ENCODE measurements around the gene CRTAC1.
"Not testable (repeated sequence)": the region's sequence is repeated elsewhere in the genome, so short reads cannot be mapped to it uniquely, and the experiment has no call there.

CRTAC1 gene

GRCh38 chr10:97870990-97871389 is 159.4 kb downstream of the CRTAC1 start:
- no peak for DNase-seq (ENCODE audit: low read depth in 2 of 2)

- peak; percentile 70 for DNase-seq (ENCODE audit: low read depth in 2 of 2)
Measured at GRCh38 chr10:97869091-97870042, 161.1 kb downstream of the CRTAC1 start.

DNA sequence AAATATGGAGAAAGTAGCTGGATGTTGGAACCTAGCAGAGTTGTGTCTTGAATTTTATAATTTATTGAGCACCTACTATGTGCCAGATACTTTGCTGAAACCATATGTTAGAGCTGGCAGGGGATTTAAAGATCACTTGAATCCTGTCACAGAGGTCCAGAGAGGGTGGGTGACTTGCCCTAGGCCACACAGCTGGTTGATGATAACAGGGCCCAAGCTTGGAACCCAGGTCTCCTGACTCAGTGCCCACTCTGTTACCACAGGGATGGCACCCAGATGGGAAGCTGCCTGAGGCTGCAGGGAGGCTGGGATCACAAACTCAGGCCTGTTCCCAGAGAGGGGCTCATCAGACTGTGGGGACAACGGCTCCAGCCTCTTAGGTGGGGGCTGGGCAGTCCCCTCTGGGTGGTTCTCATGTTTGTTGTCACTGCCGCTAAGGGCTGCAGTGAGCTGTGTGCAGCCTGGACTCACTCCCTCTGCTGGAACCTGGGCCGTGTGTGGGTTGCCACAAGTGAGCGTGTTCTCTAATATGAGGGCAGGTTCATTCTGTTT is 162.2 kb downstream of the CRTAC1 start:
- no peak for DNase-seq (ENCODE audit: low read depth in 2 of 2)

DNA sequence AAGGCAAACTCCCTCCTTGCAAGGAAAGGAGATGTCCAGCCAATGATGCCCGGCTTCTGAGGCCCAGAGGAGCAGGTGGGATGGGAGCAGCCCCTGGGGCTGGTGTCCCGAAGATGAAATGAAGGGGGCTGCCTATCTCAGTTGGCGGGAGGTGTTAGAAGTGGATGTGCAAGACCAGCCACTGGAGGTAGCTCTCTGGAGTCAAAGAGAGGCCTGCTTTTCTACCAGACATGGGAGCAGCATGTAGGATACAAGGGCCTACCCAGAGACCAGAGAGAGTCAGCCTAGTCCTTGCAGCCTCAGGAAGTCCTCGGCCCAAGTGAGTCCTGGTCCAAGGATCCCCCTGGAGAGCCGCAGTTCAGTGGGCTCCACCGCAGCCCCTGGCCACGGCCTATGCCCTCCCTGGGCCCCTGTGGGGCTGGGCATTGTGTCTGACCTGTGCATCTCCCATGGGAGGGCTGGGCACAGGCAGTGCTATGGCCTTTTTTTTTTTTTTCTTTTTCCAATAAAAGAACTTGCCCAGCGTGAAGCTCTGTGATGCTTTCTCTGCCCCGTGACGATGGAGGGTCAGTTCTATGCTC is 163.1 kb downstream of the CRTAC1 start:
- DNase-seq (ENCODE audit: low read depth in 2 of 2), result no peak

GRCh38 chr10:97866524-97867219 is 163.7 kb downstream of the CRTAC1 start:
- no peak for DNase-seq (ENCODE audit: low read depth in 2 of 2)

DNA sequence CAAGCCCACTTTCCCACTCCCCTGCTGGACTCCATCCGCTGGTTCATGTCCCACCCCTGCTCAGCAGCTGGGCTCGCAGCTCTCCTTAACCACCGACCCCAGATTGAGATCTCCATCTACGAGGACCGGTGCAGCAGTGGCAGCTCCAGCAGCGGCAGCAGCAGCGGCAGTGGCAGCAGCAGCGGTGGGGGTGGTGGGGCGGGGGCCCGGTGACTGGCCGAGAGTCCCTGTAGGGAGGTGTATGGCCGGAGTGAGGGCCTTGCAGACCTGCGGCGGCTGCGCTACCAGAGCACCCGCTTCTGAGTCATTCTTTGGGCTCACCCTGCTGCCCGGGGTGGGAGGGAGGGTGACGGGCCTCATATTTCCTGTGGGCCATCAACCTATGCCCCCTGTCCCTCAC is 164.9 kb downstream of the CRTAC1 start:
- DNase-seq (ENCODE audit: low read depth in 2 of 2), result no peak

- no peak for DNase-seq (ENCODE audit: low read depth in 2 of 2)
Measured at GRCh38 chr10:97863808-97864207, 166.6 kb downstream of the CRTAC1 start.

- no peak for DNase-seq (ENCODE audit: low read depth in 2 of 2)
Measured at GRCh38 chr10:97861924-97862323, 168.5 kb downstream of the CRTAC1 start.

DNA sequence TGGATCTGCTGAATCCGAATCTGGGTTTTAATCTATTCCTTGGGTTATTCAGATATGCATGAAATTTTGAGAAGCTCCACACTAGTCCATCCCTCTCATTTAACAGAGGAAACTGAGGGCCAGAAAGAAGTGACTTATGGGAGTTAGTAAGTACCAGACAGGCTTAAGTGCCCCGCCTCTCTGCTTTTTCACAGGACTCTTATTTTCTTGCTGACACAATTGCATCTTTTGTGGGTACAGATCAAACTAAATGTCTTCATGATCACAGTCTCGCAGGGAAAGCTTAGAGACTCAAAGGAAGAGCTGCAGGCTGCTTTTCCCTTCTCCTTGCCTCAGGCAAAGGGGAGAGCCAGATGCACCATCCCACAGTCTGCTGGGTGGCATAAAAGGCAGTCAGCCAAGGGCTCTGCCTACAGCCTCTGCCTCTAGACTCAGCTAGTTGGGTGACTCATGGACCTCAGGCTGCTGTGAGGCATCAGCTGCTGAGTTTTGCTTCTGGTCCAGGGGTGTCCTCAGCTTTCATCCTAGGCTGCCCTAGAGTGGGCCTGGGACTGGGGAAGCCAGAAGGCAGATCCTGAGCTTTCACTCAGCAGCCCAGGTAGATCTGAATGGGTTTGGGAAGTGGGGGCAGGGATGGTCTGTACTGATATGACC is 169.2 kb downstream of the CRTAC1 start:
- no peak for DNase-seq (ENCODE audit: low read depth in 2 of 2)

- no peak for DNase-seq (ENCODE audit: low read depth in 2 of 2)
Measured at GRCh38 chr10:97858001-97858439, 172.4 kb downstream of the CRTAC1 start.

DNA sequence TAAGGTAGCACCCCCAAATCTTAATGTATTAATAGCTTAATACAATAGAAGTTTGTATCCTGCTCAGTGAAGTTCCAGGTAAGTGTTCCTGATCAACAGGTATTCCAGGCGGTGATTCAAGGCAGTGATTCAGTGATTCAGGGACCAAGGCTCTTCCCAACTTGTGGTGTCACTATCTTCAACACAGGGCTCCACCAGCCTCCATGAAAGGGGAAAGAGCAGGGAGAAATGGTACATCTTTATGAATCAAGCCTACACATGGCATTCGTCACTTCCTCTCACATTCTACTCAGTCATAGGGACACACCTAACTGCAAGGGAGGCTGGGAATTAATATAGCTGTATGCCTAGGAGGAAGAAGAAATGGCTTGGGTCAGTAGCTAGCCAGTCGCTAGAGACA is 175.7 kb downstream of the CRTAC1 start:
- no peak for DNase-seq (ENCODE audit: low read depth in 2 of 2)

- no peak for DNase-seq (ENCODE audit: low read depth in 2 of 2)
Measured at GRCh38 chr10:97852840-97853405, 177.5 kb downstream of the CRTAC1 start.

DNA sequence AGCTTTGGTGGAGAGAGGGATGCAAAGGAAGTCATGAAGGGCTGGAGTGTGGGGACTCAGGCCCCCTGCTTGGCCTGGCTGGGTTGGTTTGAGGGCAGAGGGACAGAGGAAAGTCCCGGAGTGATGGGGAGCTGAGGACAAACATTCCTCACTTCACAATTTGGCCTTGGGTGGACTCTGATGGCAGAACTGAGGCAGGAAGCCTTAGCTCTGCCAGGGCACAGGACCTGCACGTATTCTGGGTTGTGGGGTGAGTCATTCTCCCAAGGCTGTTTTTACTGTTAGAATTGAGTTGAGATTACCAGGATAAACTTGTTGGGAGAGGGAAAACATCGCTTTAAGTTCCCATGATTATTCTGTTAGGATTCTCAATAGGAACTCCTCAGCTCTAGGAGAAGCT is 178.1 kb downstream of the CRTAC1 start:
- DNase-seq (ENCODE audit: low read depth in 2 of 2), result no peak

- DNase-seq (ENCODE audit: low read depth in 2 of 2), result no peak
Measured at GRCh38 chr10:97851341-97852001, 178.9 kb downstream of the CRTAC1 start.

- DNase-seq (ENCODE audit: low read depth in 2 of 2), result no peak
Measured at GRCh38 chr10:97850446-97850845, 180.0 kb downstream of the CRTAC1 start.

DNA sequence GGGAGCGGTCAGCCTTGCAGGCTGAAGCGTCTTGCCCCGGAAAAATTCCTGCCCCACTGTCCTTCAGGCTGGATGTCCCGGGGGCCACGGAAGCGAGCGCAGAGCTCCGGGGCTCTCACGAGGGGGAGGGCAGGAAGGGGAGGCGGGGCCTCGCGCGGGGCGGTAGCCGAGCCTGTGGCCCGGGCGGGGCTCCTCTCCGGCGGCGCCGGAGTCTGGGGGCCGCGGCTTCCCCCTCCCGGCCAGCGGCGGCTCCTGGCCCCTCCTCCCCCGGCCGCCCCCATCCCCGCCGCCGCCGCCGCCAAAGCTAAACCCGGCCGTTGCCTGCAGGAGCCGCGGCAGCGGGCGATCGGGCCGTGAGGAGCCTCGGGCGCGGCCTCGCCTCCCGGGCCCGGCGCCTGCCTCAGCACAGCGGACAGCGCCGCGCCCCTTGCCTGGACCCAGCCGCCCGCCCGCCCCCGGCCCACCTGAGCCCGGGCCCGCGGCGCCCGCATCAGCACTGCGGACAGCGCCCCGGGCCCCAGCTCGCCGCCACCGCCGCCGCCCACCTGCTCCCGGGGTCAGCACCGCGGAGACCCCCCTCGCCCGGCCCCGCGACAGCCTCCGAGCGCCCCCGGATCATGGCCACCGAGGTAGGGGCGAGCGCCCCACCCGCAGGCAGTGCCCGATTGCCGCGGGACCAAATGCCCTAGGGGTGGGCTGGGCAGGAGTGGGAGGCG is 180.6 kb downstream of the CRTAC1 start, which contains the start of gene GOLGA7B:
GOLGA7B (plus strand) TSS at position 157 of the 716 bp plus-strand sequence; CDS start at position 618, 461 bp downstream.
- peak; percentile 39 to 50 for DNase-seq (ENCODE audit: low read depth in 2 of 2)

DNA sequence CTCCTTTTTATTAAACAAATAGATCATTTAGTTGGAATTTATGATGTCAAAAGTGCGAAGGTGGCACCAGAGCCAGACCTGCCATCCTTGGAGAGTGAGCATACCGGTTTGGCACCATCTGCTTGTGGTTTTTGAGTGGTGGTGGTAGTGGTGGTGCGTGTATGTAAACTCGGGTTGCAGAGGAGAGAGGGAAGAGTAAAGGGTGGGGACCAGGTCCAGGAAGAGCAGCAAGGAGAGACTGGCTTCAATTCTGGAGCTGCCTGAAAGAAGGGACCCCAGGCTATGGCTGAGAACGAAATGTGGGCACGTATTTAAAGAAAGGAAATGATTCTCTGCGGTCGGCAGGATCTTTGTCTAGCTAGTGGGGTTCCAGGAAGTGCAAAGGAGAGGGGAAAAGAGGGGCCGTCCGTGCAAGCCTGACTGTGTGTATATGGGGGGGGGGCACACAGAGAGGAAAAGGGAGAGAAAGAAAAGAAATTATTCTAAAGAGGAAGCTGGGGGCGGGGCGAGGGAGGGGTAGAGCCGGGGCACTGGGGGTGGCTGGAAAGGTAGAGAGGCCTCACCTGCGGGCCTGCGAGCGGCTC is 181.2 kb downstream of the CRTAC1 start:
- no peak for DNase-seq (ENCODE audit: low read depth in 2 of 2)

GRCh38 chr10:97844678-97845077 is 185.7 kb downstream of the CRTAC1 start:
- DNase-seq (ENCODE audit: low read depth in 2 of 2), result no peak

DNA sequence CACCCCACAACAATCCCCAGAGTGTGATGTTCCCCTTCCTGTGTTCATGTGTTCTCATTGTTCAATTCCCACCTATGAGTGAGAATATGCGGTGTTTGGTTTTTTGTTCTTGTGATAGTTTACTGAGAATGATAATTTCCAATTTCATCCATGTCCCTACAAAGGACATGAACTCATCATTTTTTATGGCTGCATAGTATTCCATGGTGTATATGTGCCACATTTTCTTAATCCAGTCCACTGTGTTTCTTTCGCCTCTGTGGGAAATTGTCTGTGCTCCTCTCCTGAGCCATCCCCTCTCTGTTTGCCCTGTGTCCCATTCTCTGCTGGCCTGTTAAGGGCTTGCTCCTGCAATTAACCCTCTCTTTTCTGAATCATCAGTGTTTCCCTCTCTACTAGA is 186.4 kb downstream of the CRTAC1 start:
- DNase-seq (ENCODE audit: low read depth in 2 of 2), result not testable (repeated sequence)

- no peak for DNase-seq (ENCODE audit: low read depth in 2 of 2)
Measured at GRCh38 chr10:97843281-97843671, 187.1 kb downstream of the CRTAC1 start.

Data from stimulated activated CD8-positive, alpha-beta memory T cell treated with anti-CD3 and anti-CD28 coated beads, Interleukin-2, amount 100 ng/mL, for 48 hours (primary cell).